ENCODE data around the gene CCDC60.

Gene CCDC60

DNA sequence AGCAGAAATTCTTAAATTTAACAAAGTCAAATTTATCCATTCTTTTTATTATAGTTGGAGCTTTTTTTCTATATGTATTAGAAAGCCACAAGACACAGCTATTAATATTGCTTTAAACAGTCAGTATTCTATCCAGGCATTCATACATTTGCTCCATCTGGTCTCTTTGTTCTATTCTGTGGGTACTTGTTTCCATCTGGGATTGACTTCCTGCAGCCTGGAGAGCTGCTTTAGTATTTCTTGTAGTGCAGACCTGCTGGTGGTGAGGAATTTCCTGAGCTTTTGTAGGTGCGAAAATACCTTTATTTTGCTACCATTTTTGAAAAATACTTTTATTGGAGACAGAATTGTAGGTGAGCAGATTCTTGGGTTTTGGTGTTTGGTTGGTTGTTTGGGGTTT is 29.0 kb downstream of the CCDC60 start:
- no peak overlapping the region for H3K9ac ChIP-seq (ENCODE audit: low read depth in 1 of 2, low read length in 2 of 2)
- no peaks in the 10 kb centered on the region for H3K4me1 ChIP-seq (ENCODE audit: control insufficient read depth in 1 of 2, insufficient read depth in 2 of 2, low read length in 2 of 2)
- no peaks in the 10 kb centered on the region for H3K27me3 ChIP-seq (ENCODE audit: control insufficient read depth in 1 of 2, insufficient read depth in 2 of 2, low read length in 2 of 2)
- H3K4me3 ChIP-seq (ENCODE audit: low read depth in 1 of 2, low read length in 2 of 2) = no peak overlapping the region
- H3K9me3 ChIP-seq (ENCODE audit: control insufficient read depth in 1 of 2, low read length in 2 of 2) = no peaks in the 10 kb centered on the region
- H3K27ac ChIP-seq (ENCODE audit: low read depth, low read length) = no peak overlapping the region
- H3K36me3 ChIP-seq (ENCODE audit: control insufficient read depth in 1 of 2, insufficient read depth in 2 of 2, low read length in 2 of 2) = no peaks in the 10 kb centered on the region

DNA sequence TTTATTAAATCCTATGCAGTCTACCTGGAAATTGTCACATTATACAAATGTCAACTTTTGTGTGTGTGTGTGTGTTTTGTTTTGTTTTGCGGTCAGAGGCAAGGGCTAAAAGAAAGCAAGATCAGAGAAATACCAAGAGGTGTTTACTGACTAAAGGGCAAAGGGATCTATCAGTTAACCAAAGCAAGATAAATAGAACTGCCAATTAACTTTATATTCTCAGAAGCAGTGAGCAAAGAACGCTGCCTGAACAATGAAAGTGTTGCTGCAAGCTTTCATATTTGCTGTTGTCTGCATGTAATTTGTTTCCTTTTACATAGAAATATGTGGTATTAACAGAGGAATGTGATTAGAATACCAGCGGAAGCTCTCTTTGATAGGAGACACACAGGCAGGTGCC is 30.9 kb downstream of the CCDC60 start:
- Histone ChIP-seq H3K36me3 (ENCODE audit: control insufficient read depth in 1 of 2, insufficient read depth in 2 of 2, low read length in 2 of 2) (no peaks in the 10 kb centered on the region), H3K27ac (ENCODE audit: low read depth, low read length) (no peak overlapping the region)

DNA sequence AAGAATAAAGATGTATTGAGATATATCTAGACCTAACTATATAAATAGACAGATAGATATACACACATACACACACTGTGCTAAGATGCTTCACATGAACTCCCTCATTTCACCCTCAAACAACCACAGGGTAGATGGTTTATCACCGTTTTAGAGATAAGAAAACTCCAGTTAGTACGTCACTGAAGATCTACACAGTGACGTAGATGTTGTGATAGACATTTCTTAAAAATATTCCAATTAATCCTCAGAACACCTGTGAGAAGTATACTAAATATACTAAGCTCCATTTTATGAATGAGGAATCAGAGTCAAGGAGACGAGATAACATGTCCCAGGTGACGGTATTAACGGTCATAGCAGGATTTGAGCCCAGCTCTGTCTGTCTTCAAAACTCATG is 31.5 kb downstream of the CCDC60 start:
- Histone ChIP-seq H3K4me1 (ENCODE audit: control insufficient read depth in 1 of 2, insufficient read depth in 2 of 2, low read length in 2 of 2) (no peaks in the 10 kb centered on the region), H3K9ac (ENCODE audit: low read depth in 1 of 2, low read length in 2 of 2) (no peak overlapping the region), H3K4me3 (ENCODE audit: low read depth in 1 of 2, low read length in 2 of 2) (no peak overlapping the region), H3K9me3 (ENCODE audit: control insufficient read depth in 1 of 2, low read length in 2 of 2) (no peaks in the 10 kb centered on the region), H3K27ac (ENCODE audit: low read depth, low read length) (no peak overlapping the region), H3K36me3 (ENCODE audit: control insufficient read depth in 1 of 2, insufficient read depth in 2 of 2, low read length in 2 of 2) (no peaks in the 10 kb centered on the region), H3K27me3 (ENCODE audit: control insufficient read depth in 1 of 2, insufficient read depth in 2 of 2, low read length in 2 of 2) (no peaks in the 10 kb centered on the region)

More for the DNA sequence above, 30.9 kb downstream of the CCDC60 start:
- Histone ChIP-seq H3K27me3 (ENCODE audit: control insufficient read depth in 1 of 2, insufficient read depth in 2 of 2, low read length in 2 of 2) (no peaks in the 10 kb centered on the region), H3K9me3 (ENCODE audit: control insufficient read depth in 1 of 2, low read length in 2 of 2) (no peaks in the 10 kb centered on the region), H3K4me3 (ENCODE audit: low read depth in 1 of 2, low read length in 2 of 2) (no peak overlapping the region), H3K9ac (ENCODE audit: low read depth in 1 of 2, low read length in 2 of 2) (no peak overlapping the region), H3K4me1 (ENCODE audit: control insufficient read depth in 1 of 2, insufficient read depth in 2 of 2, low read length in 2 of 2) (no peaks in the 10 kb centered on the region)

DNA sequence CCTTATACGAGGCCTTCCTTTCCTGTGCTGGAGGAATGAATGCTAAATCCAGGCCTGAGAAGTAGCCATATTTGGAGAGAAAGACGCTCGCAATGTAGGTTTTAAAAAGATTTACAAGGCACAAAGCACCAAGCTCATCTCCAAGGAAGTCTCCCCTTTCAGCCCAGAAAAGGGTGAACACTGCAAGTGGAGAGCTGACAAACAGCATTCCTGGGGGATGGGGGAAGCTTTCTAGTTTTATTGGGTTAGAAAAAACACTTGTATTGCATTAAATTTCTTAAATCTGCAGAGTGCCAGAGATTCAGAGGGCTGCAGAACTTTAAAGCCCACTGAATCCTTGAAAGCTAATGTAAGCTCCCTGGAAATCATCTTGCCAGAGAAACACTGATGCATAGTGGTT is 34.6 kb downstream of the CCDC60 start:
- no peaks in the 10 kb centered on the region for H3K9me3 ChIP-seq (ENCODE audit: control insufficient read depth in 1 of 2, low read length in 2 of 2)
- no peaks in the 10 kb centered on the region for H3K27me3 ChIP-seq (ENCODE audit: control insufficient read depth in 1 of 2, insufficient read depth in 2 of 2, low read length in 2 of 2)
- H3K4me3 ChIP-seq (ENCODE audit: low read depth in 1 of 2, low read length in 2 of 2) = no peak overlapping the region
- H3K9ac ChIP-seq (ENCODE audit: low read depth in 1 of 2, low read length in 2 of 2) = no peak overlapping the region
- no peaks in the 10 kb centered on the region for H3K4me1 ChIP-seq (ENCODE audit: control insufficient read depth in 1 of 2, insufficient read depth in 2 of 2, low read length in 2 of 2)
- no peak overlapping the region for H3K27ac ChIP-seq (ENCODE audit: low read depth, low read length)
- H3K36me3 ChIP-seq (ENCODE audit: control insufficient read depth in 1 of 2, insufficient read depth in 2 of 2, low read length in 2 of 2) = no peaks in the 10 kb centered on the region

DNA sequence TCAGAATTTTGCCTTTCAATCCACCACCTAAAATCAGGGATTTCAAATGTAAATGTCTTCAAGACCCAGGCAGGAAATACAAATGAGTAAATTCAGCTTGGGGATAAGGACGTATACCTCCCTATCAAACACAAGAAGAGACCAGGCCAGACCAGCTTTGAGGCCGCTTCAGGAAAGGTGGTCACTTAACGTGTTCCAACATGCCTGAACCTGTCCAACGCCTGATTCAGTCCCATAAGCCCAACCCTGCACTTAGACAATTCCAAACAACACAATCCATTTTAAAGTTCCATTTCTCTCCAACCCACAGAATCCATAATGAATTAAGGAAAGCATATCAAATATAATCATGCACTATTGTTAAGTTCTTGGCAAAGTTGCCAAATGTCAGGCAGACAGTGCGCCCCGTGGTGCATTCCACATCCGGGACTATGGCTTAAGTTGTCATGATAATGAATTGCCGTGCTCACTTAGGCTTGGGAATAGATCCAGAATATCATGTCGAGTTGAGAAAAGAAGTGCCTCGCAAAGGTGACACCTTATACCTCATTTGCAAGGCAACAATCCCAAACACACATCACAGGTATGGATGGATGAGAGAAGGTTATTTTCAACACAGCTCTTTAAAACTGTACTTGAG is 35.5 kb downstream of the CCDC60 start:
- Histone ChIP-seq H3K4me3 (ENCODE audit: low read depth in 1 of 2, low read length in 2 of 2) (no peak overlapping the region), H3K4me1 (ENCODE audit: control insufficient read depth in 1 of 2, insufficient read depth in 2 of 2, low read length in 2 of 2) (no peaks in the 10 kb centered on the region), H3K9me3 (ENCODE audit: control insufficient read depth in 1 of 2, low read length in 2 of 2) (no peaks in the 10 kb centered on the region), H3K27me3 (ENCODE audit: control insufficient read depth in 1 of 2, insufficient read depth in 2 of 2, low read length in 2 of 2) (no peaks in the 10 kb centered on the region), H3K27ac (ENCODE audit: low read depth, low read length) (no peak overlapping the region), H3K9ac (ENCODE audit: low read depth in 1 of 2, low read length in 2 of 2) (no peak overlapping the region), H3K36me3 (ENCODE audit: control insufficient read depth in 1 of 2, insufficient read depth in 2 of 2, low read length in 2 of 2) (no peaks in the 10 kb centered on the region)

DNA sequence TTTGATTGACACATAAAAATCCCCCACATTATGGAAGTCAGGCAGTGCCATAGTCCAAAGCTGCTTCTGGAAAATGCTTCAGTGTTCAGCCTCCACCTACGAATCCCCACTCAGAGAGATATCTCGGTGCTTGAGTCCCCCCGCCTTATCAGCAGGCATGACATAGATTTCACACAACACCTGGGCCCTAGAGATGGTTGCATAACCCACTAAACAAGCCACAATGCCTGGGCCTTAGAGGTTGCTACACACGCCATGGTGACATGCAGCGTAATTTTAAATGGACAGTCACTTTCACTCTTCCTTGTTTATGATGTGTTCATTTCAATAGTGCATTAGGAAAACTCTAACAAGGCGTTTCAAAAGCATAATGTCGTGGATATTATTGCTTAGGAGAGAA is 38.0 kb downstream of the CCDC60 start:
- Histone ChIP-seq H3K4me3 (ENCODE audit: low read depth in 1 of 2, low read length in 2 of 2) (no peak overlapping the region), H3K4me1 (ENCODE audit: control insufficient read depth in 1 of 2, insufficient read depth in 2 of 2, low read length in 2 of 2) (no peaks in the 10 kb centered on the region), H3K27ac (ENCODE audit: low read depth, low read length) (no peak overlapping the region), H3K9ac (ENCODE audit: low read depth in 1 of 2, low read length in 2 of 2) (no peak overlapping the region), H3K9me3 (ENCODE audit: control insufficient read depth in 1 of 2, low read length in 2 of 2) (no peaks in the 10 kb centered on the region), H3K36me3 (ENCODE audit: control insufficient read depth in 1 of 2, insufficient read depth in 2 of 2, low read length in 2 of 2) (no peaks in the 10 kb centered on the region), H3K27me3 (ENCODE audit: control insufficient read depth in 1 of 2, insufficient read depth in 2 of 2, low read length in 2 of 2) (no peaks in the 10 kb centered on the region)

DNA sequence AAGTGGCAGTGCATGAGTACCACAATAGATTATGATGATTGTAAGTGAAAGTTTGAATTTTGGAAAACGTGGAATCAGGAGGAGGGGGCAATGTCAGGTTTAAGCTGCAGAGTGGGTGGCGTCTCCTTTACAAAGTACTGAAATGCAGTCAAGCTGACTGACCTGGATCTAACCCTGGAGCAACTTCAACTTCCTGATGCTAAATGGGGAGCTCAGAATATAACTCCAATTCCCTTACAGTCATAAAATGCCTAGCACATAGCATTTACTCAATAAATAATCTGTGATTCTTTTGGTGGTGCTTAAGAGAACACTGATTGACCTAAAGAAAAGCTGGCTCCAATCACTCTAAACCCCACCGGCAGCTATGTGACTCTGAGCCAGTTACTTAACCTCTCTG is 38.5 kb downstream of the CCDC60 start:
- H3K9ac ChIP-seq (ENCODE audit: low read depth in 1 of 2, low read length in 2 of 2) = no peak overlapping the region
- H3K4me1 ChIP-seq (ENCODE audit: control insufficient read depth in 1 of 2, insufficient read depth in 2 of 2, low read length in 2 of 2) = no peaks in the 10 kb centered on the region
- no peaks in the 10 kb centered on the region for H3K9me3 ChIP-seq (ENCODE audit: control insufficient read depth in 1 of 2, low read length in 2 of 2)
- H3K4me3 ChIP-seq (ENCODE audit: low read depth in 1 of 2, low read length in 2 of 2) = no peak overlapping the region
- H3K27ac ChIP-seq (ENCODE audit: low read depth, low read length) = no peak overlapping the region
- H3K27me3 ChIP-seq (ENCODE audit: control insufficient read depth in 1 of 2, insufficient read depth in 2 of 2, low read length in 2 of 2) = no peaks in the 10 kb centered on the region
- no peaks in the 10 kb centered on the region for H3K36me3 ChIP-seq (ENCODE audit: control insufficient read depth in 1 of 2, insufficient read depth in 2 of 2, low read length in 2 of 2)

DNA sequence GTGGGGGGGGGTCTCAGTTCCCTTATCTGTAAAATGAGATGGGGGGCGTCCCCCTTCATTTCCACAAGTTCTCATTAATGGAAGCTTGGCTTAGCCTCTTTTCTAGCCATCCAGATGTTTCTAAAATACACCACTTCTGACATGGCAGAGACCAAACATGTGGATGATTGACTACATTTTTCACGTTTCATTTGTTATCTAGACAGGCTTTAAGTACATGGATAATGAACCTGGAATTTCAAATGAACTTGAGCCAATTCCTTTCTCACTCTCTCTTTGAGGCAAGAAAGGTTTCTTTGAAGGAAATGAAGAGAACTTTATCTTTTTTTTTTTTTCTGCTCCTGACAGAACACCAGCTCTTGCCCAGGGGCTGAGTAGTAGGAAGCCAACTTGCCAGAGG is 39.1 kb downstream of the CCDC60 start:
- H3K9ac ChIP-seq (ENCODE audit: low read depth in 1 of 2, low read length in 2 of 2) = no peak overlapping the region
- no peak overlapping the region for H3K4me3 ChIP-seq (ENCODE audit: low read depth in 1 of 2, low read length in 2 of 2)
- no peak overlapping the region for H3K27ac ChIP-seq (ENCODE audit: low read depth, low read length)
- no peaks in the 10 kb centered on the region for H3K36me3 ChIP-seq (ENCODE audit: control insufficient read depth in 1 of 2, insufficient read depth in 2 of 2, low read length in 2 of 2)
- H3K9me3 ChIP-seq (ENCODE audit: control insufficient read depth in 1 of 2, low read length in 2 of 2) = no peaks in the 10 kb centered on the region
- H3K27me3 ChIP-seq (ENCODE audit: control insufficient read depth in 1 of 2, insufficient read depth in 2 of 2, low read length in 2 of 2) = no peaks in the 10 kb centered on the region
- H3K4me1 ChIP-seq (ENCODE audit: control insufficient read depth in 1 of 2, insufficient read depth in 2 of 2, low read length in 2 of 2) = no peaks in the 10 kb centered on the region

DNA sequence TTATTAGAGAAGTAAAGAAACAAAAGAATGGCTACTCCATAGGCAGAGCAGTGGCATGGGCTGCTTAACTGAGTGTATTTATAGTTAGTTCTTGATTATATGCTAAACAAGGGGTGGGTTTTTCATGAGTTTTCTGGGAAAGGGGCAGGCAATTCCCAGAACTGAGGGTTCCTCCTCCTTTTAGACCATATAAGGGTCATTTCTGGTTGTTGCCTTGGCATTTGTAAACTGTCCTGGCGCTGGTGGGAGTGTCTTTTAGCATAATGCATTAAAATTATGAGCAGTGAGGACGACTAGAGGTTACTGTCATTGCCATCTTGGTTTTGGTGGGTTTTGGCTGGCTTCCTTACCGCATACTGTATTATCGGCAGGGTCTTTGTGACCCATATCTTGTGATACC is 40.1 kb downstream of the CCDC60 start:
- H3K27me3 ChIP-seq (ENCODE audit: control insufficient read depth in 1 of 2, insufficient read depth in 2 of 2, low read length in 2 of 2) = no peaks in the 10 kb centered on the region
- no peaks in the 10 kb centered on the region for H3K36me3 ChIP-seq (ENCODE audit: control insufficient read depth in 1 of 2, insufficient read depth in 2 of 2, low read length in 2 of 2)
- H3K4me1 ChIP-seq (ENCODE audit: control insufficient read depth in 1 of 2, insufficient read depth in 2 of 2, low read length in 2 of 2) = no peaks in the 10 kb centered on the region
- no peaks in the 10 kb centered on the region for H3K9me3 ChIP-seq (ENCODE audit: control insufficient read depth in 1 of 2, low read length in 2 of 2)
- H3K9ac ChIP-seq (ENCODE audit: low read depth in 1 of 2, low read length in 2 of 2) = no peak overlapping the region
- no peak overlapping the region for H3K4me3 ChIP-seq (ENCODE audit: low read depth in 1 of 2, low read length in 2 of 2)
- no peak overlapping the region for H3K27ac ChIP-seq (ENCODE audit: low read depth, low read length)

DNA sequence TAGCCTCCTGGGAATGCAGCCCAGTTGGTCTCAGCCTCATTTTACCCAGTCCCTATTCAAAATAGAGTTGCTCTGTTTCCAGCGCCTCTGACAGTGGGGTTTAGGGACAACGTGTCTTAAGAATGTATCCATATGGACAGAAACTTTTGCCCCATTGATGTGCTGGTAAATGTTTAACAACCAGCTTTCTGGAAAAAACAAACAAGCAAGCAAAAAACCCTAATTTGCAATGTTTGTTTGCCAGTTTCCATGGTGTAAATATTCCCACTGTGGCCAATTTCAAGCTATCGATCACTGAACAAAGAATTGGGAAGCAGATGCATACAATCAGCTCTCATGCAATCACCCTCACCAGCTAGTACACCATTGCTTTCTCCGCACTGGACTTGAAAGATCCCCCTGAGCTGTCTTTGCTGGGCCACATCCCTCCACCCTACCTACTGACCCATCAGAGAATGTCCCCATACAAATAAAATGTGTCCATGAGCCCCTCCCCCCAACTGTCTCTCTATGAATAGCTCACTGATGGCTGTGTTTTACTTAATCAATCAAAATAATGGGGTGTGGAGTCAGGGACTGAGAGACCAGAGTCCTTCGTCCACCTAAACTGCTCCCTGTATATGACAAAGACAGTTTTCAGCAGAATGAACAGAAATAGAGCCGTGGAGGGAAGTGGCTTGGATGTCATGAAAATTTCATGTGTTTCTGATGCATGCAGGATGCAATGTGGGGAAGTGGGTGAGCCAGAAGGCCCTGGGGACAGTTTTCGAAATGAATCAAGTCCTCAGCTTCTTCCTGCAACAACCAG is 40.8 kb downstream of the CCDC60 start:
- no peaks in the 10 kb centered on the region for H3K27me3 ChIP-seq (ENCODE audit: control insufficient read depth in 1 of 2, insufficient read depth in 2 of 2, low read length in 2 of 2)
- H3K27ac ChIP-seq (ENCODE audit: low read depth, low read length) = no peak overlapping the region

More for the DNA sequence above, 40.8 kb downstream of the CCDC60 start:
- Histone ChIP-seq H3K36me3 (ENCODE audit: control insufficient read depth in 1 of 2, insufficient read depth in 2 of 2, low read length in 2 of 2) (no peaks in the 10 kb centered on the region), H3K4me1 (ENCODE audit: control insufficient read depth in 1 of 2, insufficient read depth in 2 of 2, low read length in 2 of 2) (no peaks in the 10 kb centered on the region), H3K9ac (ENCODE audit: low read depth in 1 of 2, low read length in 2 of 2) (no peak overlapping the region), H3K9me3 (ENCODE audit: control insufficient read depth in 1 of 2, low read length in 2 of 2) (no peaks in the 10 kb centered on the region), H3K4me3 (ENCODE audit: low read depth in 1 of 2, low read length in 2 of 2) (no peak overlapping the region)
